COLO829 (cell line): Measurements from ENCODE around the gene AFF3.
"Not testable (repeated sequence)": the region's sequence is repeated elsewhere in the genome, so short reads cannot be mapped to it uniquely, and the experiment has no call there.

Experiments used
- DNase-seq: peaks from one replicate; pipeline ENCODE4 v3.0.0; 2012; ENCODE audit warnings: low spot score

Gene AFF3

DNA sequence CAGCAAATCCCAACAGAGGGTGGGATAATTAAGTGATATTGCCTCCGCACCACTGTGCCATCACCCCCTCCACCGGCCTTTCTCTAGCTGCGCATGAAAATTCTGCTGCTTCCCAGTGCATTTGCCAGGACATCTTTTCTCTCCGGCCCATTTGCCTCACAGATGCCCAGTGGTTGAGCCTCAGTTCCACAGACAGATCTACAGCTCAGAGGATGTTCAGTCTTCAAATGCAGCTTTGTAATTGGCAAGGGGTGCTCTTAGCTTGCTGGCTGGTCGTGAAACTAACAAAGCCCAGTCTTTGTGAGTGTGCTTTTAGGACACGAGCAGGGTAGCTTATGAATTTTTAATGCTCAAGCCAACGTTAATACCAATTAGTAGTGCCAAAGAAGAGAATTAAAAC, 399.2 kb downstream of the AFF3 start:
- no peak for DNase-seq

DNA sequence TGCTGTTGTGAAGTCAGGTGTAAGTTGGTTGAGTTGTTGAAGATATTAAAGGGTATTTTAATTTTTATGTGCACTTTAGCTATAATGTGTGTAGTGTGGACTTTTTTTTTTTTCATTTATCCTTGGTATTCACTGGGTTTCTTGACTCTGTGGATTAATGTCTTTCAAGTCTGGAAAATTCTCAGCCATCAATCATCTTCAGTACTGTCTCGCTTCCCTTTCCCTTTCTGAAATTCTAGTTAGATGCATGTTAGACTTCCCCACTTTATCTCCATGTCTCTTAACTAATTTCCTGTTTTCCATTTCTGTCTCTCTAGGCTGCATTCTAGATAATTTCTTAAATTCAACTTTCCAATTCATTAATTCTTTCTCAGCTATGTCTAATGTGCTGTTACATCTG, 404.9 kb downstream of the AFF3 start:
- DNase-seq, result no peak

DNA sequence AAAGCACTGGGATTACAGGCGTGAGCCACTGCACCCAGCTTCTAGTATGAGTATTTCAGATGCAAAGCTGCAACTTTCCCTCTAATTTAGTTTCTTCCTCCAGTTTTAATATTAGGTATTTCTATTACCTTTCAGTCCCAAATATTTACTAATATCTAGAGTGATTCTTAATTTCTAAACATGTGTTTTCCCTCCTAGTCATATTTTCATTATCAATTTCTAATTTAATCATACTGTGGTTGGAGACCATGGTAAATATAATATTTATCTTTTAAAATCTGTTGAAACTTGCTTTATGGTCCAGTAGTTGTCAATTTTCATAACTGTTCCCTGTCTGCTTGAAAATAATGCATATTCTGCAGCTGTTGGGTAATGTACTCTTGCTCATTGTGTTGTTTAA, 406.6 kb downstream of the AFF3 start:
- DNase-seq, result no peak

DNA sequence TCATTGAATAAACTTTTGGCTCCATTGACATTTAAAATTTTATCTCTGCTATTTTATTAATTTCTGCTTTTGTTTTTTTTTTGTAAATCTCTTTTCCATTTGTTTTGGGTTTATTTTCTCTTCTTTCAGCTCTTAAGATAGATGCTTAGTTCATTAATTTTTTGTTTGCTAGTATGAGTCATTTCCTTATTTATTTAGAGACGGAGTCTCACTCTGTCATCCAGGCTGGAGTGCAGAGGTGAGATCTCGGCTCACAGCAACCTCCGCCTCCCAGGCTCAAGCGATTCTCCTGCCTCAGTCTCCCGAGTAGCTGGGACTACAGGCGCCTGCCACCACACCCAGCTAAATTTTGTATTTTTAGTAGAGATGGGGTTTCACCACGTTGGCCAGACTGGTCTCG, 407.1 kb downstream of the AFF3 start:
- DNase-seq, result not testable (repeated sequence)

DNA sequence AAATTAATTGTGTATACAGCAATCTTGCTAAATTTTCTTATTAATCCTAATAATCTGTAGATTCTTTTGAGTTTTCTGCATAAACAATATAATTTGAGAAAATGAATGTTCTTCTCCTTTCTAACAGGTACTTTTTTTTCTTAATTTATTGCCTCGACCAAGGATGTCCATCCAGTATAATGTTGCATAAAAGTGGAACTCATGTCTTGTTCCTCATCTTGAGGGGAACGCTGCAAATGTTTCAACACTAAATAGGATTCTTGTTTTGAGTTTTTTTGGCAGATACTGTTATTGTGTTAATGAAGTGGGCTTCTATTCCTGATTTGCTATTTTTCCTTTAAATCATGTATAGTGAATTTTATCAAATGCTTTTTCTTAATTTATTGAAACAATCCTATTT, 408.2 kb downstream of the AFF3 start:
- DNase-seq, result no peak

DNA sequence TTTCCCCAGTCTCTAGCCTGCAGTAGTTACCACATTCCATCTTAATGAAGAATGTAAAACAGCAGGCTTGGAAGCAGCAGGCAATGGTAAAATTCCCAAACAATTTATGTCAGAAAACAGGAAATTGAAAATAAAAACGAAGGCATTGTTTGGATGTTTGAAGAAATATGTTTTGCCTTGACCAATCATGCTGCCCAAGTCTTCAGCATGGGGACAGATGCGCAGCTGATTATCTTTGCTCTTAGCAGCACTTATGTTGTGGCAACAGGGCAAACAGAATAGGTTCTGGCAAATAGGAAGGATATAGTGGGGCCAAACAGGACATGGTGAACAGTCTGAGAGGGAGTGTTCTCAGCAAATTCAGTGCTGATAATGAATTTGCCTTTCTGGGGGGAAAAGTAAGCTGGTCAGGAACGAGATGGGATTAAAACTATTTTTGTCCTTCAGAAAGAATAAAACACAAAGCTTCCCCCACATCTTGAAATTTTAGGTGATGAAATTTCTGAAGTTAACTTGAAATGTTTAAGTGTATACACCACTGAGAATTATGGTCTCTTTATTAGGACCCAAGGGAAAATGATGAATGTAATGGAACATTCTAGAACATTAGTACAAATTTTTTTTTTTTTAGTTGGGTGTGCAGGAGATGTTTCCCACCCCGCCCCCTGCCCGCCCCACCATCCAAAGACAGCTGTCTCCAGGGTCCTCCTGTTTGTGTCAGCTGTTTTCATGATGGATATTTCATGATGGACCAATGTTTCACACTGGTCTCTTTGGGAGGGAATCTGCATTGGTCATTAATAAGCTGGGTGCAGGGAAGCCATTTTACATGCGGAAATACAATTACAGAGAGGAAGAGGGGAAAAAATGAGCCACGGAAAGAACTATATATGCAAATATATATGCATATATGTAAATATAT, 413.0 kb downstream of the AFF3 start:
- DNase-seq, result no peak

DNA sequence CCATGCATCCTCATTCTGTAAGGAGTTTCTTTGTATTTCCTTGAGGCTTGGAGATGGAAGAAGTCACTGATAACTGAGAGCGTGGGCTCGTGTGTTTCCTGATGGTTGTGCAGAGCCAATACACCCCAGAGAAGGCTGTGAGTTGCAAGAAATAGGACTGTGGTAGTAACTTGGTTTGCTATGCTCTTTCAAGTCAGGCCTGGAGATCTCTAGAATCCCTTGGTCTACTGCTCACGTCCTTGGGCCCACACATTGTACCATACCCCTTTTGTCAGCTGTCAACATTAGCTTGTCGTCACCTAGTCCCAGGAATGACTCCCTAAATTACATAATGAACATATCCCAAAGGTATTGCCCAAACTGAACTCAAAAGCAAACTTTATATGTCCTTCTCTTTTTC, 414.2 kb downstream of the AFF3 start:
- no peak for DNase-seq

DNA sequence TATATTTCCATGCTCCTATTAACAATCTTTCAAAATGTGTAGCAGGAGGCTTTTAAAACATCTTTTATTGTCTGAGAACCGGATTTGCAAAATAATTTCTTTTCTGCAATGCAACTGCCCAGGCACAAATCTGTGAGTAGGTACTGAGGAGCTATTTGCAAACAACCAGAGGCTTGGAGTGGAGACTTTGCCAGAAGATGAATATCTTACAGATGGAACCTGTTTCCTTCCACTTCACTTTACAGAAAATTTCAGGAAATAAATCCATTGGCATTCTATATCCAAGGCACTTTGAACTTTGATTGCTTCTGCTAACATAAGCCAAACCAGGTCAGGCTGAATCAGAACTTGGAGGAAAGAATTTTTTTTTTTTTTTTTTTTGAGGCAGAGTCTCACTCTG, 415.2 kb downstream of the AFF3 start:
- no peak for DNase-seq

DNA sequence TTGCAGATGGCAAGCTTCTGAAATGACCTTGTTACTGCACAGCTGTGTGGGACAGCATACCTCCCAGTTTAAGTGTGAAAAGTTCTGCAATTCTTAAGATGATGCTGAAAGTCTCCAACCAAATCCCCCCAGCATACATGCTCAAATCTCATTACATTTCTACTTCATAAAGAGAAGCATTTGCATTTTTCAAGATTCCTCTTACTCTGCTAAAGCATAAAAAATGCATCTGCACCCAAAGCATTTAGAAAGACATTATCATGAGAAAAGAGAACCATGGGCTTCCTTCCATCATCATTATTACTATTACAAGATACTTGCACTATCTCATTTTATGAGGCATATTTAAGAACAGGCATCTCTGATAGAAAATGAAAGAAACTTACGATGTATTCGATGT, 415.7 kb downstream of the AFF3 start:
- no peak for DNase-seq

DNA sequence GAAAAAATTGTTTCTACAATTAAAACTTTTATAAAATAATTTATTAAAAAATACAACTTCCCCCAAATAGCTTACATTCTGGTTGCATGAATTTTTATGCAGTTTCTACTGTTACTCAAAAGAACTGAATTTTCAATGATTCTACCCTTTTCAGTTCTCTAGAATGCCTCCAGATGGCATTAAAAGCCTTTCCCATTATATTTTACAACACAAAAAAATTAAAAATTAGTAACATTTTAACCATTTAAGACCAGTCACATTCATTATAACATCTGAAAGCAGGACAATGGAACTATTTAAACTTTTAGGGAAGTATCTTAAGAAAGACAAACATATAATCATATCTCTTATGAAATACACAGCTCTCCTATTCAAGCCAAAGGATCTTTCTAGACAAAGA, 416.6 kb downstream of the AFF3 start:
- DNase-seq, result peak; percentile 32

DNA sequence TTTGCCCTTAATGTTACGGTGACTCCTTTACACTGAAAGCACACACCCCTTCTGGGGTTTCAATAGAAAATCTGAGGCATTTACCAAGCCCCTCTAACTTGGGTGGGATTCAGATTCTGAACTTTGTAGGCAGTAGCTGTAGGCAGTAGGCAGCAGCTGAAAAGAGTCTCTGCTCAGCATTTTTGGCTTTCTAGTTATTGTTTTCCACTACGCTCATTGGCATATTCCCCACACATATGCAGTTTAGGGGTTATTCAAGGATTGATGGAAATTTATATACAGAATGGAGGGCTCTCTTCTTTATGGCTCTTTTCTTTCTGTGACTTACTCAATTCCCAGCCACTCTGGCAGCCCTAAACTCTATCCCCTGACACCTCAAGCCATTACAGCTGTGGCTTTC, 419.9 kb downstream of the AFF3 start:
- DNase-seq, result no peak

DNA sequence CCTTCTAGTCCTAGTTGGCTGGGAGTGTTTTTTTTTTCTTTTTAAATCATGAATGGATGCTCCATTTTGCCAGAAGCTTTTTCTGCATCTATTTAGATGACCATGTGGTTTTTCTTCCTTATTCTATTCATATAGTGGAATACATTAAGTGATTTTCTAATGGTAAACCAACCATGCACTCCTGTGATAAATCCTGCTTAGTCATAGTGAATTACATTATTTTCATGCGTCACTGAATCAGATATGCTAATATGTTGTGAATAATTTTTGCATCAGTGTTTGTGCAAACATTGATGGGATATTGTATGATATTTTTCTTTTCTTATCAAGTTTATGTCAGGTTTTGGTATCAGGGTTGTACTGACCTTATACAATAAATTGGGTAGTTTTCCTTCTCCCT, 423.3 kb downstream of the AFF3 start:
- no peak for DNase-seq

DNA sequence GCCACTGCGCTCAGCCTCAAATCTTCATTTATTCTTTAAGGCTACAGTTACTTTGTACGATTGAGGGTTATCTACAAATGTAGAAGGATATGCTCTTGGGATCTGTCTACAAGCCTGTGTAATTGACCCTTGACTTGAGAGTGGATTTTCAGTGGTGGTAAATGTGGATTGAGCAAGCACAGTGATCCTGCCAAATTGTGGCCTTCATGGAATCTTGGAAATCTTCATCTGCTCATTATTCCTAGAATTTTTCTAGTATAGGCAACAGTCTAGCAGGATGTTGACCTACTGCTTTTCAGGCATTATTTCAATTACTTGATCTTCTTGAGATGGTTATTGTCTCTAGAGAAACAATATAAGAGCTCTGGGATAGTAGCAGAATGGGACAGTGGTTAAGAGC, 426.4 kb downstream of the AFF3 start:
- no peak for DNase-seq

DNA sequence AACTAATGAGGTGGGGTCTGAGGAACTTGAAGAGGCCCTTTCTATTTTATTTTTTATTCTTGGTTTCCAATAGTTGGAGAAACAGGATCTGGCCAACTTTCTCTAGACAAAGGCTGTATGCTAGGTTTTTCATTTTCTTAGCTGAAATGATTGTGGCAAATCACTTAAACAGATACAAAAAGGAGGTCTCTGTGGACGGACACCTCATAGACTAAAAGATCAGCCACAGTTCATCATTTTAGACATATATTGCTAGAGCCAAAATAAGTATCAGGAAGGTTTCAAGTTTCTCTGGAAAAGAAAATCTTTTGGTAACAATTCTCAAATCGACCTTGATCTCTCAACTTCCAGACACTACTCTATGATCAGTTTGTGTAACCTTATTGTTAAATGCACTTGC, 428.0 kb downstream of the AFF3 start:
- DNase-seq, result no peak

DNA sequence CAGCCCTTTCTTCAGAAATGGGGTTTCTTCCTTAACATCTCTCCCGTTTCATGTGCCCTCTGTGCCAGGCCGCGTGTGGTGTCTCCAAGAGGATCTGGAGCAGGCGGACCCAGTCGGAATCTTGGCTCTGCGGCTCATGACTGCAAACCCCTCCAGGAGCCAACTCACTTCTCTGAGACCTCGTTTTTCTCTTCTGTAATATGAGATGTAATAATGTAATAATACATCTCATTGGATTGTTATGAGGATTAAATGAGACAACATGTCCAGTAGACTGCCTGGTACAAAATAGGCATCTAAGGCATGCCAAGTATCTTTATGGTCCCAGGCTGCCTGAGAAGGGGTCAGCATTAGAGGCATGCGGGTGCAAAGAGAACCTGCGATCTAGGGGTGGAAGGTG, 431.2 kb downstream of the AFF3 start:
- no peak for DNase-seq

DNA sequence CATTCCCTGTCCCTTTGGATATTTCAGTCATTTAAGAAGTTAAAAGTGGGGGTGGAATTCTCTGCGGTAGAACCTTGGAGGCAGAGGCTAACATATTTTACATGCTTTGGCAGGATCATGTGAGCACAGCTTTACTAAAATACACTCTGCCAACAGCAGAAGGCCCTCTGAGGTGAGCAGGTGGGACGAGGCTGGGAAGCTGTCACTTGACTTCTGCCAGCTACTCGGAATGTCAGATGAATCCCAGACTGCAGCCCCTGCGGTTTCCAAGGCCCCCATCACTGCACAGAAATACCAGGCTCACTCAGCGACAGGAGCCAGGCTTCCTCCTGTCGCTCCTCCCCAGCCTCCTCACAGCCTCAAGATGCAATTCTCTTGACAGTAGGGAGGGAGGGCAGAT, 431.7 kb downstream of the AFF3 start:
- DNase-seq, result no peak

DNA sequence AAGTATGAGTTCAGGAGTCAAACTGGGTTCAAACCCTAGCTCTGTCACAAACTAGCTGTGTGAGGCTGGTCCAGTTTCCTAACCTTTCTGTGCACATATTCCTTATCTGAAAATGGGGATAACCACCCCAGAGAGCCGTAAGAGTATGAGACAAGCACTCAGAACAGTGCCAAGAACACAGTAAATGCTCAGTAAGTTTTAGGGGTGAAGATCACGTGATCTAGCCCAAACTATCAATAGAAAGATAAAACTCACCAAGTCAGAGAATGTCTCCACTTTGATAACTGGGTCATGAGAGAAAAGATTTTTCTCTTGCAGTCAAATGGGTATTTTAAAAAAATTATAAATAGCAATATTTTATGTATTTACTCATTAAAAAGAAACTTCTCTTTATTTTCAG, 433.2 kb downstream of the AFF3 start:
- no peak for DNase-seq

DNA sequence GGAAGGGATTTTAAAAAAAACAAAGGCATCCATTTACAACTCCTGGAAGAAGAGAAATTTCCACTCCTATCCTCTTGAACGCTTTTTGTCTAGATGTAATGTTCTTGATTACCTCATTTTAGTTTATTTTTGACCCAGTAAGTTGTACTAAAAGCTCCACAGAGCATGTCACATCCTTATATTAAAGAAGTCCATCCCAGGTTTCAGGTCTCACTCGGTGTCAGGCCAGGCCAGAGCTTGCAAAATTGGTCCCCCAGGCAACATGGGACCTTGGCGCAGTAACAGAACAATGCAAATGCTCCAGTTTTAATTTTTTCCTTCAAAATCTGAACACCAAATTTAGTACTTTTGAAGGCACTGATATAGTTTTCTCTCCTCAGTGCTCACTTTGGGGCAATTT, 434.2 kb downstream of the AFF3 start:
- no peak for DNase-seq

DNA sequence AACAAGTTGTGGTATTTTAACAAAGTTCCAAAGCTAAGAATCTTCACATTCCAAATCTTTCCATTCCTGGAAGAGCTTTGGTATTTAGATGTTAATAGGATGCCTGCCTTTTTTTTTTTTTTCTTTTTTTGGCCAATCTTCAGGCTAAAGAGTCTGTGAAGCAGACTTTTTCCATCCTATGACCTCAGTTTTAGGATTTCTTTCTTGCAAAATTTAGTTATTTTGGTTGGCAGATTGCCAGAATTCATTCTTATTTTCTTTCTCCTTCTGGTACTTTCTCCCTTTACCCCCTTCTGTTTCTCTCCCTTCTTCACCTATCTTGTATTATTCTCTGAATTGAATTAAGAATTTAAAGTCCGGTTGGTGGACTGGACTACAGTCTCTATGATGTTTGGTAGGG, 434.8 kb downstream of the AFF3 start:
- no peak for DNase-seq

DNA sequence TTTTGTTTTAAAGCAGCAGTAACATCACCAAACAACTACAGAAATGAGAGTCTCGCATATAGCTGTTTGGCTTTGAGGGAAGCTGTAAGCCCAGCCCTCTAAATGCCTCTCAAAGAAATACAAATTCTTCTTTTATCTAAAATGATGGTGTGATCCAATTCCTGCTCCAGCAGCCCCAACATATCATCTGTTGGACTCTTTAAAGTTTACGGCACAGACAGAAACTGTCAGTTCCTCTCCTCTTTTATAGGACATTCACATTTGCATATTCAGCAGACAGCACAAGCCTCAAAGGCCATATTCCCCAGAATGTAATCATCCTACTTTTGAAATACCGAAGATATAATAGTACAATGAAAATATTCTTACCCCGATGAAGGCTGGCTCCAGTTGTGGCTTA, 435.7 kb downstream of the AFF3 start:
- DNase-seq, result no peak

DNA sequence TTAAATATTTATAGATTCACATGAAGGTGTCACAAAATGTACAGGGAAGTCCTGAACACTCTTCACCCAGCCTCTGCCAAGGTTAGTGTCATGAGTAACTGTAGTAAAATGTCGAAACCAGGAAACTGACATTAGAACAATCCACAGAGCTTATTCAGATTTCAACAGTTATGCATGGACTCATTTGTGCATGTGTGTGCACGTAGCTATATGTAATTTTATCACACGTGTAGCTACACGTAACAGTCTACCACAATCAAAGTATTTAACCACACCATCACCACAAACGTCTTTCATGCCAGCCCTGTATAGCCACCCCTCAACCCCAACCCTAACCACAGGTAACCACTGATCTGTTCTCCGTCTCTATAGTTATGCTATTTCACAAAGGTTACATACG, 440.9 kb downstream of the AFF3 start:
- no peak for DNase-seq

DNA sequence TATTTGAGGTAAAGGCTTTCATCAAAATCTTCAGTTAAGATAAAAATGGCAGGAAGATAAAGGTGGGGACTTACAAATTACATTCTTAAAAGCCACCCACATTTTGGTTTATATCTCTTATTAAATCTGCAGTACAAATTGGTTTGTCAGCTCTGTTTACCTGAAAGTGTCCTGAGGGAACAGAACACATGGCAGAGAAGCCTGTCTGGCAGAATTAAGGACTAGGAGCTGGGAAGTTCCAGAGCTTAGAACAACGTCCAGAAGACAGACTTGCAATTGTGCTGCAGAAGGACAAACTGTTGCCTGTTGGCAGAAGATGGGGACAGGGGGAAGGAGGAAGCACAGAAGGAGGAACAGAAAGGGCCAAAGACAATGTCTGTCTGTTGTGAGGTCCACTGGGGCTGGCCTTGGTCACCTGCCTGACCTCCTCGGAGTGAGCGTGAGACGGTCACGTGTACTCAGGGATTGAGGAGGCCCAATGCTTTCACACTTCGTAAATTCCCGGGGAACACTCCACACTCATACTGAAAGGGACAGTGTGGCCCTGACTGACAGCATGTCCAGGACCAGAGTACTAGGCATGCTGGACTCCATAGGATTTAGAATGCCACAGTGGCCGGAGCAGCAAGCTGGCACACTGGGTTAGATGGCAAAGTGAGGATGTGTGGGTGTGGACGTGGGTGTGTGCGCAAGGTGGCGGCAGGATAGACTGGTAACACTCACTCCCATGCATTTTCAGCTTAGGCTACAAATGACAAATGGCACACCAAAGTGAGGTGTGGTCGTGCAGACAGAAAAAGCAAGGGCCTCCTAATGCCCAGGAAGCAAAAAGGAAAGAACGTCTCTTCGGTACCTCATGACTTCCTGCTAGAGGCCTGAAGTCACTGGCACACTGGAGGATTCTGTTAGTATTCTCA, 441.6 kb downstream of the AFF3 start:
- no peak for DNase-seq

DNA sequence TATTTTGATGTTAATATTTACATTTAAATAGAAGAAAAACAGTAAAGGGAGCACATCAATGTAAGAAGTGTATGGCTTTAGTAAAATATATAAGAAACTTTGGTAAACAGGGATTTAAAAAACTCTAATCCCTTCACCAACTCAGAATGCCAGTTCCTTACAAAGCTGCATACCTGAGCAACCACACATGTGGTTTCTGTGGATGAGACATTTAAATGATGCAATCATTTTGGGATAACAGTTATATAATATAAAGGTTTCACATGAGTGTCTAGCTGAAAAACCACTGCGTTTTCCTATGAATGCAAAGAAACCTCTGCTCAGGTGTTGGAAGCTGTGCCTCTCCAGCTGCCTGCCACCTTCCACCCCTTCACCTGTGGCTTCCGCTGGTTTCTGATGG, 443.5 kb downstream of the AFF3 start:
- DNase-seq, result no peak
